ENCODE measurements around the gene OR1A2.
"Not testable (repeated sequence)": the region's sequence is repeated elsewhere in the genome, so short reads cannot be mapped to it uniquely, and the experiment has no call there.

OR1A2 gene, protein sequence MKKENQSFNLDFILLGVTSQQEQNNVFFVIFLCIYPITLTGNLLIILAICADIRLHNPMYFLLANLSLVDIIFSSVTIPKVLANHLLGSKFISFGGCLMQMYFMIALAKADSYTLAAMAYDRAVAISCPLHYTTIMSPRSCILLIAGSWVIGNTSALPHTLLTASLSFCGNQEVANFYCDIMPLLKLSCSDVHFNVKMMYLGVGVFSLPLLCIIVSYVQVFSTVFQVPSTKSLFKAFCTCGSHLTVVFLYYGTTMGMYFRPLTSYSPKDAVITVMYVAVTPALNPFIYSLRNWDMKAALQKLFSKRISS

DNA sequence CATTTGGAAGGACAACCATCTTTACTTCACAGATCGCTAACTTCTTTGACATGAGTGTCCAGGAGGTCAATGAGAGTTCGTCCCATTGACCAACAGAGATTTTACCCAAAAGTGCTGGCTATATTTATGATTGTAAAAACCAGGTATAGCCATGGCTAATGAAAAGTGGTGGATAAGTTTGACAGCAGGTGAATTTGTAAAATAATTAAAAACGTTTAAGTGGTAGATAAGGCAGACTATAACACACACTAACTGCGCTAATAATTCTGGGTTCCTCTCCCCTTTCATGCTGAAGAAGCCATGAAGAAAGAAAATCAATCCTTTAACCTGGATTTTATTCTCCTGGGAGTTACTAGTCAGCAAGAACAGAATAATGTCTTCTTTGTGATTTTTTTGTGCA is at the start of gene OR1A2:
Gene OR1A2 (plus strand): TSS at position 301 of the 400 bp plus-strand sequence. CDS start 0 bp downstream, at position 301.
- peaks cover 28% of the 10 kb centered on the region for H3K9me3 Mint-ChIP-seq
- no peaks in the 10 kb centered on the region for H3K4me1 Mint-ChIP-seq (ENCODE audit: low read depth)
- intact Hi-C loops (cut with micrococcal nuclease) = no loop called here
- H3K4me3 Mint-ChIP-seq = no peak within 1 kb of the TSS
- H3K27ac Mint-ChIP-seq = no peak within 1 kb of the TSS
- peaks cover 7% of the 10 kb centered on the region for H3K27me3 Mint-ChIP-seq
- H3K36me3 Mint-ChIP-seq (ENCODE audit: low read depth) = no peaks in the 10 kb centered on the region

DNA sequence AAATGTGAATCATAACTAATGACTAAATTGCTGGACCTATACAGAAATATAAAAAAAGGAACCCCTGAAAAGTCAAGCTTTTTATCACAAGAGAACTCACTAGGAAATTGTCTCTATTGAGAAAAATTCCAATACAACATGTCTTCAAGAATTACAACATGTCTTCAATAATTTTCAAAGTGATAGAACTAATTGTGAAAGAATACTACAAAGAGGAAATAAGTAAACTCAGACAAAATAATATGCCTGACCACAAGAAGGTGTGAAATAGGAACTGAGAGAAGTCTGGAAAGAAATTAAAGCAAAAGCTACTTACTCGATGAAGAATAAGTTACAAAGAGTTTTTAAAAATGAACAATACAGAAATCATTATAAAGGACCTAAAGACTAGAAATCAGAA is 40.1 kb upstream of the OR1A2 start:
- Mint-ChIP-seq H3K4me1 (ENCODE audit: low read depth) (peaks cover 25% of the 10 kb centered on the region), H3K27ac (no peak overlapping the region), H3K9me3 (peaks cover 7% of the 10 kb centered on the region), H3K36me3 (ENCODE audit: low read depth) (no peaks in the 10 kb centered on the region), H3K27me3 (peaks cover 63% of the 10 kb centered on the region), H3K4me3 (no peak overlapping the region)
- intact Hi-C loops (cut with micrococcal nuclease) = no loop called here

DNA sequence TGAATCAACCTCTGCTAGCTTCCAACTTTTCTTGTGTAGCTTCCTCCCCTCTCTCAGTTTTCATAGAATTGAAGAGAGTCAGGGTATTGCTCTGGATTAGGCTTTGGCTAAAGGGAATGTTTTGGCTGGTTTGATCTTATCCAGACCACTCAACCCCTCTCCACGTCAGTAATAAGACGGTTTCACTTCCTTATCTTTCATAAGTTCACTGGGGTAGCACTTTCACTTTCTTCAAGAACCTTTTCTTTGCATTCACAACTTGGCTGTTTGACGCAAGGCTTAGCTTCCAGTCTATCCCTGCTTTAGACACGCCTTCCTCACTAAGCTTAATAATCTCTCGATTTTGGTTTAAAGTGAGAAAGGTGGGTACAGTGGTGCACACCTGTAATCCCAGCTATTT is 29.7 kb upstream of the OR1A2 start:
- Mint-ChIP-seq H3K36me3 (ENCODE audit: low read depth) (no peaks in the 10 kb centered on the region), H3K4me1 (ENCODE audit: low read depth) (peaks cover 31% of the 10 kb centered on the region), H3K27ac (no peak overlapping the region), H3K9me3 (peaks cover 24% of the 10 kb centered on the region), H3K4me3 (no peak overlapping the region), H3K27me3 (peaks cover 53% of the 10 kb centered on the region)
- intact Hi-C loops (cut with micrococcal nuclease) = no loop called here

DNA sequence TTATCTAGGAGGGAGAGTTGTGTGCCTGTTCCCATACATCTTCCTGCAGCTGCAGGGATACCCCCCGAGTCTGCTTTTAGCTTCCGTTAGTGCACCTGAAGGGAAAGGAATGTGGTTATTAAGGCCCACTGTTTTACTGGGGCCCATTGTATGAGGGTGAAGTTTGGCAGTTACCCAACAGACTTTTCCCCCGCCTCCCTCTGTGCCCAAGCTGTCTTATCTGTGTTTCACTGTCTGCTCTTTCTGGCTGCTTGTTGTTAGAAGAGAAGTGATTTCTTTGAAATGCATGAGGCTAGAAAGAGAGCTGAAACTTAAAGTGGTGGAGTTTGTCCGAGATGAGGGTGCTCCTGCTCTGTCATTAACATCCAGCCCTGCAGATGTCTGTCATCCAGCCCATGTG is 7.4 kb upstream of the OR1A2 start:
- intact Hi-C loops (cut with micrococcal nuclease) = no loop called here
- H3K27ac Mint-ChIP-seq = no peak overlapping the region
- no peaks in the 10 kb centered on the region for H3K4me1 Mint-ChIP-seq (ENCODE audit: low read depth)
- no peaks in the 10 kb centered on the region for H3K9me3 Mint-ChIP-seq
- no peaks in the 10 kb centered on the region for H3K36me3 Mint-ChIP-seq (ENCODE audit: low read depth)
- H3K27me3 Mint-ChIP-seq = peaks cover 3% of the 10 kb centered on the region
- no peak overlapping the region for H3K4me3 Mint-ChIP-seq

DNA sequence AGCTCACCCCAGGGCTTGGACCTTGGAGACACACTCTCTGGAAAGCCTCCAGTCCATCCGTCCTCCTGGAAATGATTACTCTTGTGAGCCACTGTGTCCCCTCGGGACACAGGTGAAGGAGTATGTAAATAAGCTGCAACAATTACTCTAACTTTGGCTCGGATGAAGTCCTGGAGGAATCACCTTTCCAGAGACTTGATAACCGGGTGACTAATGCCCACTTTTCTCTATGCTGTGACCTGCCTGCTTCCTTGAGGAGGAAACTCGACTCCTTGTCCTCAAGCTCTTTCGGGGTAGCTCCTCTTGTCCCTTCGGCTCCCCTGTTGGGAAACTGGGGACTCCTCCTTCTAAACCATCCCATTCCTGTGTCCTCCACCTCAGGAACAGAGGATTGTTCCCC is 10.0 kb downstream of the OR1A2 start, which contains the start of gene OR1A1:
Gene OR1A1 (plus strand): TSS at position 301 of the 400 bp plus-strand sequence. CDS start 7,954 bp downstream, outside the sequence.
- H3K27me3 Mint-ChIP-seq = peaks cover 3% of the 10 kb centered on the region
- H3K36me3 Mint-ChIP-seq (ENCODE audit: low read depth) = no peaks in the 10 kb centered on the region
- H3K4me1 Mint-ChIP-seq (ENCODE audit: low read depth) = no peaks in the 10 kb centered on the region
- intact Hi-C loops (cut with micrococcal nuclease) = no loop called here
- H3K27ac Mint-ChIP-seq = no peak within 1 kb of the TSS
- H3K4me3 Mint-ChIP-seq = no peak within 1 kb of the TSS
- peaks cover 27% of the 10 kb centered on the region for H3K9me3 Mint-ChIP-seq

DNA sequence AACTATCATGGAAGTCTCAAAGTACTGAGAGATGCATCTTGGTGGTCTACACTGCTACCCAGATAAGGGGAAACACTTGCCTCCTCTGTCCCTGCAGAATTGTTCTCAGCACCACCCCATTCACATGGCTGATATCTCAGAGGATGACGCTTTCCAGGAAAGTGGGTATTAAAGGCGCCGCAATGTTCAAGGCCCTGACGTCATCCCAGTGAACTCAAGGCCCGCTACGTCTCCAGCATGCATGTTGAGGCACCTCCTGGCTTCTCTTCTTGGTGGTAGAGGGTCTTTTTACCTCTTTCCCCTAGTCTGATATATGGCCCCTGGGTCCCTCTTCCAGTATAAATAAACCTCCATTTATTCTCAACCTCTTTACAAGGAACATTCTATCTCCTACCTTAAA is 11.2 kb downstream of the OR1A2 start:
- H3K36me3 Mint-ChIP-seq (ENCODE audit: low read depth) = no peaks in the 10 kb centered on the region
- H3K27ac Mint-ChIP-seq = no peak overlapping the region
- no peak overlapping the region for H3K4me3 Mint-ChIP-seq
- peaks cover 20% of the 10 kb centered on the region for H3K9me3 Mint-ChIP-seq
- peaks cover 6% of the 10 kb centered on the region for H3K27me3 Mint-ChIP-seq
- H3K4me1 Mint-ChIP-seq (ENCODE audit: low read depth) = no peaks in the 10 kb centered on the region
- intact Hi-C loops (cut with micrococcal nuclease) = no loop called here

DNA sequence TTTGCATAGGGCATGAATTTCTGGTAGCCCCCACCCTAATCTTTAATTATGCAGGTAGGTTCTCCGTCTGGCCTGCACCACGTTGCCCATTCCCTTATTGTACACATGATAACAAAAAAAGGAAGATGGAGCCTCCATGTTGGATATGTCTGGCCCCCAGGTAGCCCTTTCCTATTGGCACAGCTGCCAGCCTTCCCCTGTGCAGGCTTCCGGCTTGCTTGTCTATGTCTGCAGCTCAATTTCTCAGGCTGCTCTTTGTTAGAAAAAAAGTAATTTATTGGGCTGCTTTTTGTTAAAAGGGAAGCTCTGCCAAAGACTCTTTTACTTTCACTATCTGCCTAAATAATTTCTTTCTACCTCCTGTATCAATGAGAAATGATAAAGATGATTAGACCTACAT is 15.7 kb downstream of the OR1A2 start:
- H3K27ac Mint-ChIP-seq = no peak overlapping the region
- H3K9me3 Mint-ChIP-seq = peaks cover 4% of the 10 kb centered on the region
- peaks cover 7% of the 10 kb centered on the region for H3K27me3 Mint-ChIP-seq
- intact Hi-C loops (cut with micrococcal nuclease) = no loop called here
- no peak overlapping the region for H3K4me3 Mint-ChIP-seq
- H3K4me1 Mint-ChIP-seq (ENCODE audit: low read depth) = no peaks in the 10 kb centered on the region
- no peaks in the 10 kb centered on the region for H3K36me3 Mint-ChIP-seq (ENCODE audit: low read depth)

DNA sequence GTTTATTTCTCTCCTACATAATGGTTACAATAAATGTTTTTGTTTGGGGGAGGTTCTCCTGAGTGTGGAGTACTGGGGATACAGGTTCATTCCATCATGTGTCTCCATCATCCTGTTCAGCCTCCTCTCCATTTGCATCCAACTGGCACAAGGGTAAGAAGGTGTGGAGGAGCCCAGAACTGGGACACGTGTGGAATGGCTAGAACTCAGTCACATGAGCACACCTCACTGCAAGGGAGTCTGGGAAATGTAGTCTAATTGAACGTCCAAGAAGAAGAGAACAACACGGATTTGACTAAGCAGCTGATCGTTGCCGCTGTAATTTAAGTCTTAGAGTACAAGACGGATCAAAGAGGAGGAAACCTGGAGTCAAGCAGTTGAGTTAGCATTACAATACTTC is 16.3 kb downstream of the OR1A2 start:
- Mint-ChIP-seq H3K9me3 (peaks cover 10% of the 10 kb centered on the region), H3K27ac (no peak overlapping the region), H3K4me3 (no peak overlapping the region), H3K4me1 (ENCODE audit: low read depth) (no peaks in the 10 kb centered on the region), H3K27me3 (peaks cover 8% of the 10 kb centered on the region), H3K36me3 (ENCODE audit: low read depth) (no peaks in the 10 kb centered on the region)
- intact Hi-C loops (cut with micrococcal nuclease) = no loop called here

DNA sequence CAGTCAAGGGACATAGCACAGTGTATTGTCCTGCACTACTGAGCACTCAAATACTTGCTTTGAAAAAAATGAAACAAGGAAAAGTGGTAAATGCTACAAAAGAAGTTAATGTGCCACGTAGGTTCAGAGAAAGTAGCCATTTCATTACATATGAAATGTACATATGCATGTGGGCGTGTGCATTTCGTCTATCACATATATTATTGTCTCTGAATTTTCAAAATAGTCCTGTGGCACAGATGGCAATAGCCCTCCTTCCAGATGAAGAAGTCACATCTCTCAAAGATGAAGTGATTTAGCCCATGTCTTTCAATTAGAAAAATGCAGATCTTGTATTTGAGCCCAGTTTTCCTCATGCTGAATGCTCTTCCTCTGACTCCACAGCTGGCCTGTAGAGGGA is 22.7 kb downstream of the OR1A2 start:
- not testable (repeated sequence) for H3K27ac Mint-ChIP-seq; H3K4me3 Mint-ChIP-seq; H3K27me3 Mint-ChIP-seq; H3K4me1 Mint-ChIP-seq (ENCODE audit: low read depth); H3K36me3 Mint-ChIP-seq (ENCODE audit: low read depth)
- H3K9me3 Mint-ChIP-seq = peaks cover 18% of the 10 kb centered on the region
- intact Hi-C loops (cut with micrococcal nuclease) = loop anchor here (5.0 kb wide), 1 partner anchor 47 kb away; no protein-coding TSS in a partner anchor

DNA sequence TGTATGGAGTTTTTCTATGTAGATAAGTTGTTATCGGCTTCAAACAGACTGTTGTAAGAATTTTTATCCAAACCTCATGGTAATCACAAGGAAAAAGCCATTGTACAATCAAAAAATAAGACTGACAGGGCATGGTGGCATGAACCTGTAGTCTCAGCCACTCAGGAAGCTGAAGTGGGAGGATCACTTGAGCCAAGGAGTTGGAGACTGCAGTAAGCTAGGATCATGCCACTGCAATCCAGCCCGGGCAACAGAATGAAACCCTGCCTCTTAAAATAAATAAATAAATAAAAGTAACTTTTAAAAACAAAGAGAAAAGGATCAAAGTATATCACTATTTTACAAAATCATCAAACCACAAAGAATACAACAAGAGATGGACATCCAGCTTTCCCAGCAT is 24.5 kb downstream of the OR1A2 start:
- Mint-ChIP-seq H3K27ac (no peak overlapping the region), H3K36me3 (ENCODE audit: low read depth) (no peaks in the 10 kb centered on the region), H3K9me3 (peaks cover 19% of the 10 kb centered on the region), H3K4me3 (no peak overlapping the region), H3K27me3 (peaks cover 5% of the 10 kb centered on the region), H3K4me1 (ENCODE audit: low read depth) (no peaks in the 10 kb centered on the region)
- intact Hi-C loops (cut with micrococcal nuclease) = no loop called here

DNA sequence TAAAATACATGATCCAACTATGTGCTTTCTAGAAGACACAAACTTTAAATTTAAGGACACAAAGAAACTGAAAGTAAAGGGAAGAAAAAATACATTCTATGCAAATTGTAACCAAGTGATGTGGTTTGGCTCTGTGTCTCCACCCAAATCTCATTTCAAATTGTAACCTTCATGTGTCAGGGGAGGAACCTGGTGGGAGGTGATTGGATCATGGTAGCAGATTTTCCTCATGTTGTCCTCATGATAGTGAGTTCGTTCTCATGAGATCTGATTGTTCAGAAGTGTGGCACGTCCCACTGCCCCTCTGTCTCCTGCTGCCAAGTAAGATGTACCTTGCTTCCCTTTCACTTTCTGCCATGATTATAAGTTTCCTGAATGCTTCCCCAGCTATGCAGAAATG is 25.2 kb downstream of the OR1A2 start:
- H3K36me3 Mint-ChIP-seq (ENCODE audit: low read depth) = no peaks in the 10 kb centered on the region
- no peak overlapping the region for H3K27ac Mint-ChIP-seq
- H3K4me3 Mint-ChIP-seq = no peak overlapping the region
- peaks cover 5% of the 10 kb centered on the region for H3K27me3 Mint-ChIP-seq
- H3K9me3 Mint-ChIP-seq = peaks cover 19% of the 10 kb centered on the region
- intact Hi-C loops (cut with micrococcal nuclease) = no loop called here
- H3K4me1 Mint-ChIP-seq (ENCODE audit: low read depth) = no peaks in the 10 kb centered on the region

DNA sequence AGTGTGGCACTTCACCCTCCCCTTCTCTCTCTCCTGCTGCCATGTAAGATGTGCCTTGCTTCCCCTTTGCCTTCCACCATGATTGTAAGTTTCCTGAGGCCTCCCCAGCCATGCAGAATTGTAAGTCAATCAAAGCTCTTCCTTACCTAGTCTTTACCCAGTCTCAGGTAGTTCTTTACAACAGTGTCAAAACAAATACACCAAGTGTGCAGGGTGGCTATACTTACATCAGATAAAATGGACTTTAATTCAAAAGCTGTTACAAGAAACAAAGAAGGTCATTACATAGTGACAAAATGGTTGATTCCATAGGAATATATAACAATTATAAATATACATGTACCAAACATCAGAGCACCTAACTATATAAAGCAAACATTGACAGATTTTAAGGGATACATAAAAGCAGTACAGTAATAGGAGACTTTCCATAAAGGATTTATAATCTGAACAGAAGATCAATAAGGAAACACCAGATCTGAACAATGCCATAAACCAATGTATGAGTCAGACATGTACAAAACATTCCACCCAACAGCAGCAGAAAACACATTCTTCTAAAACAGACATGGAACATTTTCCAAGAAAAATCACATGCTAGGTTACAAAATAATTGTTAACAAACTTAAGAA is 27.5 kb downstream of the OR1A2 start:
- H3K27me3 Mint-ChIP-seq; H3K4me1 Mint-ChIP-seq (ENCODE audit: low read depth); H3K27ac Mint-ChIP-seq; H3K36me3 Mint-ChIP-seq (ENCODE audit: low read depth); H3K9me3 Mint-ChIP-seq; intact Hi-C loops (cut with micrococcal nuclease); H3K4me3 Mint-ChIP-seq: not testable (repeated sequence)

DNA sequence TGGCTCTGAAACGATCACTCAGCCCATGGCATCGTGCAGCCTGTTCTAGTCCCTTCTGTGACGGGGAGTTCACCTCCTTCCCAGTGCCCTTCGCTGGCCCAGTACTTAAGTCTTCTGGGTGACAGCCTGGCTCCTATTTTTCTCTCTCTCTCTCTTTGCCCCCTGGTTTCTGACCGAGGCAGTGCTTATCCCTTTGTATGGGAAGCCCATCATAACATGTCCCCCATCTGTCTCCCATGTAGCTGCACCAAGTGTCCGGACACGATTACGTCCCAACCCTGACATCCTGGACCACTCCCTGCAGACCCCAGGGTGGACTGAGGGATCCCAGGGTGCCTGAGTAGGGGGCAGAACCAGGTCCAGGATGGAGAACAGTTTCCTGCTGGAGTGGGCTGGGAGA is 35.0 kb downstream of the OR1A2 start:
- H3K27ac Mint-ChIP-seq; H3K4me1 Mint-ChIP-seq (ENCODE audit: low read depth); H3K4me3 Mint-ChIP-seq; H3K9me3 Mint-ChIP-seq; intact Hi-C loops (cut with micrococcal nuclease); H3K27me3 Mint-ChIP-seq; H3K36me3 Mint-ChIP-seq (ENCODE audit: low read depth): not testable (repeated sequence)

DNA sequence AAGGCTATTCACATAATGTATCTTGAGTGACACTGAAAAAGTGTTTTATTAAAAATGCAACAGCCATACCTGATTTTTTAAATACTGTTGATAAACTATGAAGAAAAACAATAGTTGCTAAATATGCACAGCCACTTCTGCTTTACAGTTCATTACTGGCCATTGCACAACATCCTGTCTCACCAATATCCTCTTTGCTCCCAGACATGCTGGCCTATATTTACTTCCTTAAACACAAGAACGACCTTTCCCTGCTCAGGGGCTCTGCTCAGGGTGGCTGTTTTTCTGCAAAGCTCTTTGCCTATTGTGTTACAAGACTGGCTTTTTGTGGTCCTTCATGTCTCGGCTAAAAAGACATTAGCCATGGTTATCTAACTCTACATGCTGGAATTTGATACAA is 41.4 kb downstream of the OR1A2 start:
- H3K27ac Mint-ChIP-seq; H3K4me1 Mint-ChIP-seq (ENCODE audit: low read depth); H3K4me3 Mint-ChIP-seq; intact Hi-C loops (cut with micrococcal nuclease); H3K27me3 Mint-ChIP-seq; H3K9me3 Mint-ChIP-seq; H3K36me3 Mint-ChIP-seq (ENCODE audit: low read depth): not testable (repeated sequence)

DNA sequence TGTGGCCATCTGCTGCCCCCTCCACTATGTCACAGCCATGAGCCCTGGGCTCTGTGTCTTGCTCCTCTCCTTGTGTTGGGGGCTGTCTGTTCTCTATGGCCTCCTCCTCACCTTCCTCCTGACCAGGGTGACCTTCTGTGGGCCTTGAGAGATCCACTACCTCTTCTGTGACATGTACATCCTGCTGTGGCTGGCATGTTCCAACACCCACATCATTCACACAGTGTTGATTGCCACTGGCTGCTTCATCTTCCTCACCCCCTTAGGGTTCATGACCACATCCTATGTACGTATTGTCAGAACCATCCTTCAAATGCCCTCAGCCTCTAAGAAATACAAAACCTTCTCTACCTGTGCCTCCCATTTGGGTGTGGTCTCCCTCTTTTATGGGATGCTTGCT is 43.7 kb downstream of the OR1A2 start:
- H3K36me3 Mint-ChIP-seq (ENCODE audit: low read depth); H3K4me3 Mint-ChIP-seq; H3K4me1 Mint-ChIP-seq (ENCODE audit: low read depth); H3K27ac Mint-ChIP-seq; intact Hi-C loops (cut with micrococcal nuclease); H3K9me3 Mint-ChIP-seq; H3K27me3 Mint-ChIP-seq: not testable (repeated sequence)
